ENCODE measurements around the gene ETV6. TPM values are rescaled to one million over a fixed set of nuclear protein-coding genes. Genes with fewer than 3 reads are reported as not detected.

Gene ETV6
- total and polyA plus RNA-seq, 2 experiments from 2014 or later, result 9.1 to 11.9 TPM

GRCh38 chr12:11793921-11794710 is 144.6 kb downstream of the ETV6 start:
- no peaks in the 10 kb centered on the region for H3K36me3 ChIP-seq
- H3K27me3 ChIP-seq, result no peaks in the 10 kb centered on the region
- peak overlapping the region; percentile 4 for H3K4me3 ChIP-seq
- H3K27ac ChIP-seq, result peak overlapping the region; percentile 97
- H3K9me3 ChIP-seq (ENCODE audit: low read depth), result no peaks in the 10 kb centered on the region
- DNase-seq (ENCODE audit: low read depth in 1 of 2, low spot score in 1 of 2), result peak in 1 of 2 donors; percentile 76
- TF ChIP-seq, protein P1, sequence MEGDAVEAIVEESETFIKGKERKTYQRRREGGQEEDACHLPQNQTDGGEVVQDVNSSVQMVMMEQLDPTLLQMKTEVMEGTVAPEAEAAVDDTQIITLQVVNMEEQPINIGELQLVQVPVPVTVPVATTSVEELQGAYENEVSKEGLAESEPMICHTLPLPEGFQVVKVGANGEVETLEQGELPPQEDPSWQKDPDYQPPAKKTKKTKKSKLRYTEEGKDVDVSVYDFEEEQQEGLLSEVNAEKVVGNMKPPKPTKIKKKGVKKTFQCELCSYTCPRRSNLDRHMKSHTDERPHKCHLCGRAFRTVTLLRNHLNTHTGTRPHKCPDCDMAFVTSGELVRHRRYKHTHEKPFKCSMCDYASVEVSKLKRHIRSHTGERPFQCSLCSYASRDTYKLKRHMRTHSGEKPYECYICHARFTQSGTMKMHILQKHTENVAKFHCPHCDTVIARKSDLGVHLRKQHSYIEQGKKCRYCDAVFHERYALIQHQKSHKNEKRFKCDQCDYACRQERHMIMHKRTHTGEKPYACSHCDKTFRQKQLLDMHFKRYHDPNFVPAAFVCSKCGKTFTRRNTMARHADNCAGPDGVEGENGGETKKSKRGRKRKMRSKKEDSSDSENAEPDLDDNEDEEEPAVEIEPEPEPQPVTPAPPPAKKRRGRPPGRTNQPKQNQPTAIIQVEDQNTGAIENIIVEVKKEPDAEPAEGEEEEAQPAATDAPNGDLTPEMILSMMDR (IDR thresholded peaks at IDR 0.05; ENCODE audit: low read depth, low read length), result no peak
- peaks cover 62% of the 10 kb centered on the region for H3K4me1 ChIP-seq (ENCODE audit: low read depth)

DNA sequence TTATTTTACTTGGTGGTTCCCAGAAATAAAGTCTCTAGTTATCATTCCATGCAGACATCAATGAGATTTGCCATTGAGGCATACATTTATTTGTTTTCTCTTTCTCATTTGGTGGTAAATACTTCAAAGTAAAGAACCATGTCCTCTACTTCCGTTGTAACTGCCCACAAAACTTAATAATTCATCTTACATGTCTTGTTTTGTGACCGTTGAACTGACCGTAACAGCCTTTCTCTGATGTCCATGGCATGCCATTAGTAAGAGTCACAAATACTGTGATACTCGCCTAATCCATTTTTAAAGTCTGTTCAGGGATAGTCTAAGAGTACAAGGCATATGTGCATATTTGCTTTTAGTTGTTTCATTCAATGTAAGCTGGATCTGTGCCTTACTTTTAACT is 145.3 kb downstream of the ETV6 start:
- Histone ChIP-seq H3K4me1 (ENCODE audit: low read depth) (peaks cover 62% of the 10 kb centered on the region), H3K27ac (peak overlapping the region; percentile 97)

GRCh38 chr12:11795192-11795912 is 145.9 kb downstream of the ETV6 start:
- no peak for DNase-seq (ENCODE audit: low read depth in 1 of 2, low spot score in 1 of 2)
- peaks cover 62% of the 10 kb centered on the region for H3K4me1 ChIP-seq (ENCODE audit: low read depth)
- H3K27me3 ChIP-seq, result no peaks in the 10 kb centered on the region
- TF ChIP-seq, protein P1 (IDR thresholded peaks at IDR 0.05; ENCODE audit: low read depth, low read length), result no peak
- H3K4me3 ChIP-seq, result no peak overlapping the region
- H3K36me3 ChIP-seq, result no peaks in the 10 kb centered on the region
- peak overlapping the region; percentile 97 for H3K27ac ChIP-seq
- H3K9me3 ChIP-seq (ENCODE audit: low read depth), result no peaks in the 10 kb centered on the region

More for the DNA sequence above, 145.3 kb downstream of the ETV6 start:
- TF ChIP-seq, protein P1 (IDR thresholded peaks at IDR 0.05; ENCODE audit: low read depth, low read length), result no peak
- no peaks in the 10 kb centered on the region for H3K36me3 ChIP-seq
- H3K4me3 ChIP-seq, result no peak overlapping the region
- no peak for DNase-seq (ENCODE audit: low read depth in 1 of 2, low spot score in 1 of 2)
- no peaks in the 10 kb centered on the region for H3K27me3 ChIP-seq
- no peaks in the 10 kb centered on the region for H3K9me3 ChIP-seq (ENCODE audit: low read depth)

GRCh38 chr12:11795913-11796459 is 146.5 kb downstream of the ETV6 start:
- DNase-seq (ENCODE audit: low read depth in 1 of 2, low spot score in 1 of 2), result peak; percentile 74 to 75
- peaks cover 60% of the 10 kb centered on the region for H3K4me1 ChIP-seq (ENCODE audit: low read depth)
- H3K27ac ChIP-seq, result peak overlapping the region; percentile 97
- no peak overlapping the region for H3K4me3 ChIP-seq
- H3K9me3 ChIP-seq (ENCODE audit: low read depth), result no peaks in the 10 kb centered on the region
- no peaks in the 10 kb centered on the region for H3K36me3 ChIP-seq
- no peaks in the 10 kb centered on the region for H3K27me3 ChIP-seq
- TF ChIP-seq, protein P1 (IDR thresholded peaks at IDR 0.05; ENCODE audit: low read depth, low read length), result no peak

- H3K27ac ChIP-seq, result peak overlapping the region; percentile 97
- DNase-seq (ENCODE audit: low read depth in 1 of 2, low spot score in 1 of 2), result peak in 1 of 2 donors; percentile 85
- peaks cover 52% of the 10 kb centered on the region for H3K4me1 ChIP-seq (ENCODE audit: low read depth)
- no peaks in the 10 kb centered on the region for H3K9me3 ChIP-seq (ENCODE audit: low read depth)
- H3K4me3 ChIP-seq, result no peak overlapping the region
- no peaks in the 10 kb centered on the region for H3K36me3 ChIP-seq
- TF ChIP-seq, protein P1 (IDR thresholded peaks at IDR 0.05; ENCODE audit: low read depth, low read length), result no peak
- no peaks in the 10 kb centered on the region for H3K27me3 ChIP-seq
Measured at GRCh38 chr12:11797317-11797913, 147.9 kb downstream of the ETV6 start.

Data from cardiac muscle cell (in vitro differentiated cells and primary cell).